ENCODE data around the gene BZW1.
"Not testable (repeated sequence)": the region's sequence is repeated elsewhere in the genome, so short reads cannot be mapped to it uniquely, and the experiment has no call there.

BZW1 gene

GRCh38 chr2:200794143-200794542 lies 17.6 kb upstream of the BZW1 start:
- no peak for DNase-seq

GRCh38 chr2:200795028-200795440 lies 16.7 kb upstream of the BZW1 start:
- no peak for DNase-seq

GRCh38 chr2:200796561-200796960 lies 15.1 kb upstream of the BZW1 start:
- no peak for DNase-seq

GRCh38 chr2:200797242-200797770 lies 14.4 kb upstream of the BZW1 start:
- DNase-seq = no peak

GRCh38 chr2:200798514-200798913 lies 13.2 kb upstream of the BZW1 start:
- no peak for DNase-seq

GRCh38 chr2:200800458-200800857 lies 11.3 kb upstream of the BZW1 start:
- DNase-seq = no peak

- not testable (repeated sequence) for DNase-seq
These were observed 10.3 kb upstream of the BZW1 start for GRCh38 chr2:200801431-200801830.

GRCh38 chr2:200809506-200810251 lies 2.0 kb upstream of the BZW1 start:
- no peak for DNase-seq

- no peak for DNase-seq
These were observed 1.3 kb upstream of the BZW1 start for GRCh38 chr2:200810252-200810997.

- no peak for DNase-seq
These were observed 745 bp upstream of the BZW1 start for GRCh38 chr2:200810998-200811332.

GRCh38 chr2:200812122-200813022 lies 662 bp downstream of the BZW1 start:
- DNase-seq = peak; percentile 53

GRCh38 chr2:200814276-200814815 lies 2.6 kb downstream of the BZW1 start:
- DNase-seq = peak; percentile 21

- no peak for DNase-seq
These were observed 3.2 kb downstream of the BZW1 start for GRCh38 chr2:200814917-200815316.

- not testable (repeated sequence) for DNase-seq
These were observed 7.0 kb downstream of the BZW1 start for GRCh38 chr2:200818732-200819131.

- DNase-seq = no peak
These were observed 9.0 kb downstream of the BZW1 start for GRCh38 chr2:200820573-200821234.

- DNase-seq = no peak
These were observed 10.1 kb downstream of the BZW1 start for GRCh38 chr2:200821686-200822245.

- no peak for DNase-seq
These were observed 16.4 kb downstream of the BZW1 start for GRCh38 chr2:200828104-200828503.

- DNase-seq = no peak
These were observed 17.0 kb downstream of the BZW1 start for GRCh38 chr2:200828572-200829257.

GRCh38 chr2:200829258-200829655 lies 17.5 kb downstream of the BZW1 start:
- no peak for DNase-seq

GRCh38 chr2:200834701-200835100 lies 23.0 kb downstream of the BZW1 start:
- no peak for DNase-seq

- DNase-seq = no peak
These were observed 27.8 kb downstream of the BZW1 start for GRCh38 chr2:200839513-200839912.

All from CD4-positive, alpha-beta T cell treated with Interleukin-4 for 4 hours (primary cell).